GM21737 (cell line): ENCODE data around the gene AGER.
"Not testable (repeated sequence)": the region's sequence is repeated elsewhere in the genome, so short reads cannot be mapped to it uniquely, and the experiment has no call there.

Experiments
- ATAC-seq: cut with Tn5 transposase; IDR thresholded peaks from one replicate; pipeline ENCODE4 v1.9.1; 2021; ENCODE audit warnings: mild to moderate bottlenecking, moderate library complexity; ENCODE audit not compliant: unreplicated experiment

AGER gene

DNA sequence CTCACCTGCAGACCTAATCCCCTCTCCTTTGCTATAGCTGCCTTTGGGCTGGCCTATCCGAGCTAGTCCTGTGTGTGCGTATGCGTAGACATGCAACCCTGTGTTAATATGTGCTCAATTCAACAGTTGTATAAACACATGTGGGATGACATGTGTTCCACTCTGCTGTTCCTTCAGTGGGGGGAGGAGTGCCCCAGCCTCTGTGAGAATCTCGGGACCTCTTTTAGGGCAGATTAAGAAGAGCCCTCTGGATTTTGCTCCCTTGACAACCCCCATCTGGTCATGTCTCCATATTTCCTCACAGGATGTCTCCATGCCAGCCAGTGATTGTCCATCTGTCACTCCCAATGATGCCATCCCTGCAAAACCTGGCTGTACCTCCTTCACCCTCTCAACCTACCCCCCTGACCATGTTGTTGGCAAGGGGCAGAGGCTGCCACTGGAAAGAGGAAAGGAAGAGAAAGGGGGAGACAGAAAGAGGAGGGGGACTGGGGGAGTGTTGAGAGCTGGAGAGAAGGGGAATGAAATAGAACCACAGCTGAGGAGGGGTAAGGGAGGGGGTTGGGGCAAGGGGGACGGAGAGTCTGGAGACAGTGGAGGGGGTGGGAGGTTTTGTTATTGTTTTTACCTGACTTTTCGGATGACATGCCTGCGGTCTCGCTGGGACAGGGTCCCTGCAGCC is 32.7 kb downstream of the AGER start:
- ATAC-seq = no peak

GRCh38 chr6:32149932-32150870 is 33.9 kb downstream of the AGER start:
- no peak for ATAC-seq

- no peak for ATAC-seq
These were observed 34.8 kb downstream of the AGER start for GRCh38 chr6:32149092-32149755.

GRCh38 chr6:32148289-32149091 is 35.6 kb downstream of the AGER start:
- no peak for ATAC-seq

DNA sequence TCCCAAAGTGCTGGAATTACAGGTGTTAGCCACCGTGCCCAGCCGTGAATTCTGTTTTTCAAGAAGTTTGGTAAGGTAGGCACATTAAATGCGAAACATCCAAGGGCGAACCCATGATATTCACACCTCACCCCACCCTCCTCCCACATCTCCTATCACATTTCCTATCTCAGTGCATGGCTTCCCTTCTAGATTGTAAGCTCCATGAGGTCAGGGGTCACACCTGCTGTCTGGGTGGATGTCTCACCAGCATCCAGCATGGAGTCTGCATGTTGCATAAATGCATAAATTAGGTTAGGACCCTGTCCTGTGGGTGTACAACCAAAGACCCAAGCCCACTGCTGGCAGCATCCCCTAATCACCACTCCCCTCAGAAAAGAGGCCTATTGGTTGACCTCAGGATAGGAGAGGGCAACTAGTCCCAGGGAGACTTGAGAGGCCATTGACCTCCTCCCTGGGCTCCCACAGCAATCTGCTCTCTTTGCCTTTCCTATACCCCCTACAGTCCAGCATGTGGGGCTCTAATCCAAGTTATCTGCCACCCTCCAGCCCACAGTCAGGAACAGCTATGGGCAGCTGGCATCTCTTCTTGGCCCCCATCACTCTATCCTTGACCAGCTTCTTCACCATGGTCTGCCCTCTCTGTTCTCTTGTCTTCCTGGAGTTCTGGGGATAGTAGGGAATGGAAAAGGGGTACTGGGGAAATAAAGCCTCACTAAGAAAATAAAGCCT is 36.5 kb downstream of the AGER start:
- no peak for ATAC-seq

DNA sequence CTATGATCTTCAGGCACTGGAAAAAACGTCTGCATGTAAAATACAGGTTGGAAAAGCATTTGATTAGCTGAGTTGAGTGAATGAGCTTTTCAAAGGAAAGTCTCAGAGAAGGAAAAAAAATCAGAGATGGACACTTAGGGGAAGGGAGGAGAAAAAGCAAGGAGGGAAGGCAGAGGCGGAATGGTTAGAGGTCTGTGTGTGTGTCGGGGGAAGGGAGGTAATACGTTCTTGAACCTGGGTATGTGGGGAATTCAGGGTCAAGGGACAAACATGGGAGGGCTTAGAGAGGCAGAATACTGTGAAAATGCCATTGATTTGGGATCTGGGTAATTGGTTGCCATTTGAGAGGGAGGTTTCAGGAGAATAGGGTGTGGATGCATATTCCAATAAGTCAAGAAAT is 37.4 kb downstream of the AGER start:
- ATAC-seq = no peak

DNA sequence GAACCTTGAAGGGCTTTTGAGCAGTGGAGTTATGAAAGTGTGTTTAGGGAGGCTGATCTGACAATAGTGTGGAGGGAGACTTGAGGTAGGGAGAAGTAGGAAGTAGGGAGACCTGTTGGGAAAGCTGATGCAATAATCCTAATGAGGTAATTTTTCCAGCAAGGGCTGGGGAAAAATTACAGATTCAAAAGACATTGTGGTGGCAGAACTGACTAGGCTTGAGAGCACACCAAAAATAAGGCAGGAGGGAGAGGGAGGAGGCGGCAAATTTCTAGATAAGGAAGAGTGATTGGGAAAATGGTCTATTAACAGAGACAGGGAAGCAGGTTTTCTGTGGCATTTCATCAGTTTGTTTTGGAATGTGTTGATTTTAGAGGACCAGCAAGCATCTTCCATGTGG is 37.8 kb downstream of the AGER start:
- no peak for ATAC-seq

DNA sequence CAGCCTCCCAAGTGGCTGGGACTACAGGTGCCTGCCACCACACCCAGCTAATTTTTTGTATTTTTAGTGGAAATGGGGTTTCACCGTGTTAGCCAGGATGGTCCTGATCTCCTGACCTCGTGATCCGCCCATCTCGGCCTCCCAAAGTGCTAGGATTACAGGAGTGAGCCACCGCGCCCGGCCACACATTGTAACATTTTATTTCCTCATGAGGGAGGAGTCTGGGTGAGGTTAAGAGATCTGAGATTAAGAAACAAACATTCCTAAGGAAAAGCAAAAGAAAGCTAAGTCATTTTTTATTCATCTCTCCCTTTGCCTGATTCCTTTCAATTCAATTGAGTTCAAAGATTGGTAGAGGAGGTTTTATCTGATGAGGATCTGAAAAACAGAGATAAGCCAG is 39.8 kb downstream of the AGER start:
- not testable (repeated sequence) for ATAC-seq

DNA sequence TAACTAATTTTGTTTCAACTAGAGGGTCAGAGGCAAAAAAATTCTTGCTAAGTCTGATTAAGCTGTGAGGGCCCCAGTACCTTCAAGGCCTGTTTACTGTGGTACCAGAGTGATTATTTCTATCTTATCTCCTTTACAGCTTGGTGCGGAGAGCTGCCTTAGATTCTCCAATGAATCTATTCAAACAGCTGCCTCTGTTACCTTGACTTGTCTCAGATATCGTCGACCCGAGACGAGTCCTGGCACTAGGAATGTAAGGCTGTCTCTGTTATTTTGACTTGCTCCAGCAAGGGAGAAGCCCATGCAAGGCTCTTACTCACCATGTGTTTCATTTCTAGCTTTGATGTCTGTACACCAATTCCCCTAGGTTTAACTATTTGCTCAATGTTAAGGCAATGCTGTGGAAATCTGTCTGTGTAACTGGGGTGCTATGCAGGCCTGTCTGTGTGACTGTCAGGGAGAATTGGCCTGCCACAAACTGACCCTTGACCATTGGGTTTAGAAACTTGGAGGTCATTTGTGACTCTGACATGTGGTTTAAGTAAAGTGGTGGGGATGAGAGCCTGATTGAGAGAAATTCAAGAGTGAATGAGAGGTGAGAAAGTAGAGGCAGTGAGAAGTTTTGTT is 43.5 kb downstream of the AGER start:
- no peak for ATAC-seq

DNA sequence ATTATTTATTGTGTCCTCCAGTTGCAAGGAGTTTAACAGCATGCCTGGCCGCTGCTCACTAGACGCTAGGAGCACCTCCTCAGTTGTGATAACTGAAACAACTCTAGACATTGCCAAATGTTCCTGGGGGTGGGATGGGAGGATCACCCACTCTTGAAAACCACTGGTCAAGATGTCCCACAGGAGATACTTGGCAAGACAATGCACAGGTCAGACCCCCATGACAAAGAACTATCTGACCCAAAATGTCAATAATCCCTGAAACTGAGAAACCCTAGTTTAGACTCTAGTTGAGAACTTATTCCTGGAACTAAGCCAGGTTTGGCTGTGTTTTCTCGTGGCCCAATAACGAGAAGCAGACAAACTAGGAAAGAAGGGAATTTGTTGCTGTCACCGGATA is 44.5 kb downstream of the AGER start:
- ATAC-seq = no peak

DNA sequence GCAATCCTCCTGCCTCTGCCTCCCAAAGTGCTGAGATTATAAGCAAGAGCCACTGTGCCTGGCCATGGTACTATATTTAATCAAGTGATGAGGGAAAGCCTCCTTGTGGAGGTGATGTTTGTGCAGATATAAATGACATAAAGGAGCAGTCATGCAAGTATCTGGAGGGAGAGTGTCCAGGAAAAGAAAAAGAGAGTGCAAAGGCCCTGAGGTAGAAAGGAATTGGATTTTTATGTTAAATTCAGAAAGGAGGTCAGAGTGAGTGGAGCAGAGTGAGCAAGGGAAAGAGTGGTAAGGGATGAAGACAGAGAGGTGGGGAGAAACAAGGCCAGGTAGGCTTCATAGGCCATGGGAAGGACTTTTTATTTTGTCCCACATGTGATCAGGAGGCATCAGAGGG is 46.6 kb downstream of the AGER start:
- no peak for ATAC-seq

GRCh38 chr6:32133786-32134185 is 50.3 kb downstream of the AGER start:
- no peak for ATAC-seq

DNA sequence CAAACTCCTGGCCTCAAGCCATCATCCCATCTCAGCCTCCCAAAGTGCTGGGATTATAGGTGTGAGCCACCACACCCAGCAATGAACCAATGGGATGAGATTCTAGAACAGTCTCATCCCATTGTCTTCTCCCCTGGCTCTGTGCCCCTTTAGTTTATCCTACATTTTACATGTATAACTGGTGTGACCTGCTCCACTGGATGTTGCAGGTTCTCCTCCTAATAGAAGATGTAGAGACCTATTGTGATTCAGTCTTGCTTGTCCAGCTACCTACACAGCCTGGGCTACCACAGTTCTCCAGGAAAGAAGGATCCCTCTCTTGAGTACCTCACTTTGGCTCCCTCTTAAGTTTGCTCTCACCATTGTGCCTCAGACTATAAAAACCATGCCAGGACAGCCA is 51.9 kb downstream of the AGER start:
- ATAC-seq = no peak

DNA sequence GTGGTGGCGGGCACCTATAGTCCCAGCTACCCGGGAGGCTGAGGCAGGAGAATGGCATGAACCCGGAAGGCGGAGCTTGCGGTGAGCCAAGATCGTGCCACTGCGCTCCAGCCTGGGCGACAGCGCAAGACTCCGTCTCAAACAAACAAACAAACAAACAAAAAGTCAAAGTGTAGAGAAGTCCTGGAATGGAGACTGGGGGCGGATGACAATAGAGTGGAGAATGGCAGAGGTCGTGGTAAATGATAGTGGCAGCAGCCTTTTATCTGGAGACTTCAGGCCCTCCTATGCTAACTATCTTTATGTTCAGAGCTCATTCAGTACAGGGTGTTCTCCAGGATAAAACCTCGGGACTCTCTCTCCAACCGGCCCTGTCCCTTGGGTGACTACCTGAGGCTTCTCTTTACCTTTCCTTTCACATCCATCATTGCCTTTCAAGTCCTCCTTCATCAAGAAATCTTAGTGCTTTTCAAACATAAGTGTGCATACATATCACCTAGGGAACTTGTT is 52.6 kb downstream of the AGER start:
- no peak for ATAC-seq
